Amniotic epithelial cell (primary cell): Measurements from ENCODE around the gene TAS2R43.
A peak's percentile ranks its signal among the peaks of the same experiment; 100 is the strongest.
"Not testable (repeated sequence)": the region's sequence is repeated elsewhere in the genome, so short reads cannot be mapped to it uniquely, and the experiment has no call there.

ENCODE experiments used
- DNase-seq: peaks from one replicate; pipeline ENCODE4 v3.0.0-alpha.2; 2010; ENCODE audit warnings: low read depth

The TAS2R43 gene

GRCh38 chr12:11092128-11092527 lies at the start of gene TAS2R43:
TSS of gene TAS2R43 (minus strand) at chr12:11092313. CDS start at chr12:11092229, 84 bp downstream.
- no peak for DNase-seq

GRCh38 chr12:11136075-11136474 lies 44.0 kb upstream of the TAS2R43 start:
- no peak for DNase-seq

- no peak for DNase-seq
These were observed 42.2 kb upstream of the TAS2R43 start, which contains the start of gene TAS2R30 for GRCh38 chr12:11134305-11134704. TSS of gene TAS2R30 (minus strand) at chr12:11134644. CDS start at chr12:11134244, 400 bp downstream.

GRCh38 chr12:11133816-11134215 lies 41.7 kb upstream of the TAS2R43 start:
- DNase-seq = no peak

- DNase-seq = no peak
These were observed 41.0 kb upstream of the TAS2R43 start for GRCh38 chr12:11133162-11133561.

- DNase-seq = no peak
These were observed 38.9 kb upstream of the TAS2R43 start for GRCh38 chr12:11130999-11131398.

- no peak for DNase-seq
These were observed 38.3 kb upstream of the TAS2R43 start for GRCh38 chr12:11130382-11130781.

GRCh38 chr12:11114130-11114529 lies 22.0 kb upstream of the TAS2R43 start:
- not testable (repeated sequence) for DNase-seq

- DNase-seq = not testable (repeated sequence)
These were observed 19.1 kb upstream of the TAS2R43 start for GRCh38 chr12:11111213-11111612.

- DNase-seq = no peak
These were observed 16.7 kb upstream of the TAS2R43 start for GRCh38 chr12:11108862-11109261.

GRCh38 chr12:11107719-11108118 lies 15.6 kb upstream of the TAS2R43 start:
- no peak for DNase-seq

- no peak for DNase-seq
These were observed 14.2 kb upstream of the TAS2R43 start for GRCh38 chr12:11106288-11106687.

- no peak for DNase-seq
These were observed 13.4 kb upstream of the TAS2R43 start for GRCh38 chr12:11105546-11105945.

GRCh38 chr12:11094910-11095309 lies 2.8 kb upstream of the TAS2R43 start:
- DNase-seq = not testable (repeated sequence)

GRCh38 chr12:11089246-11089645 lies 2.9 kb downstream of the TAS2R43 start:
- no peak for DNase-seq

- DNase-seq = peak; percentile 12
These were observed 6.7 kb downstream of the TAS2R43 start for GRCh38 chr12:11085419-11085818.

GRCh38 chr12:11081987-11082386 lies 10.1 kb downstream of the TAS2R43 start:
- DNase-seq = no peak

- no peak for DNase-seq
These were observed 13.9 kb downstream of the TAS2R43 start for GRCh38 chr12:11078246-11078645.

GRCh38 chr12:11075642-11076041 lies 16.5 kb downstream of the TAS2R43 start:
- no peak for DNase-seq

- DNase-seq = no peak
These were observed 20.7 kb downstream of the TAS2R43 start for GRCh38 chr12:11071414-11071813.

GRCh38 chr12:11070999-11071398 lies 21.1 kb downstream of the TAS2R43 start:
- no peak for DNase-seq

- DNase-seq = no peak
These were observed 22.2 kb downstream of the TAS2R43 start for GRCh38 chr12:11069854-11070365.

- no peak for DNase-seq
These were observed 24.6 kb downstream of the TAS2R43 start for GRCh38 chr12:11067514-11067913.

GRCh38 chr12:11062194-11062593 lies 29.9 kb downstream of the TAS2R43 start, which contains the start of gene TAS2R46:
TSS of gene TAS2R46 (minus strand) at chr12:11062294. CDS start at chr12:11062294, 0 bp downstream.
- DNase-seq = not testable (repeated sequence)
